Head of caudate nucleus (tissue), 42 donors: ENCODE measurements around the gene CSHL1.
"Not testable (repeated sequence)": the region's sequence is repeated elsewhere in the genome, so short reads cannot be mapped to it uniquely, and the experiment has no call there.

ENCODE experiments used
- DNase-seq, 42 donors: peaks; one replicate each; pipeline versions ENCODE4 v3.0.0 to v3.0.0-alpha.2; 2020 to 2021; ENCODE audit warnings: mixed read lengths in 7 of 42
- intact Hi-C: fragments of 100-400 bp; cut with DNase I; formaldehyde crosslinking; loops from one replicate; pipeline ENCODE4 v1.15.0; 2022

Gene CSHL1

GRCh38 chr17:63870292-63870665, 40.8 kb downstream of the CSHL1 start:
- DNase-seq, intact Hi-C loops: not testable (repeated sequence)

- intact Hi-C loops, DNase-seq: not testable (repeated sequence)
Observed at GRCh38 chr17:63869491-63870291, 41.4 kb downstream of the CSHL1 start.

- intact Hi-C loops, DNase-seq: not testable (repeated sequence)
Observed at GRCh38 chr17:63866625-63867024, 44.4 kb downstream of the CSHL1 start.
